T47D (cell line): ENCODE results near the gene PILRA.
"Not testable (repeated sequence)": the region's sequence is repeated elsewhere in the genome, so short reads cannot be mapped to it uniquely, and the experiment has no call there.

Source experiments
- DNase-seq, 2 experiments: peaks; one replicate each; pipeline versions ENCODE4 v3.0.0 to v3.0.0-alpha.2; 2011 to 2012; ENCODE audit warnings: low read depth in 1 of 2, low spot score in 1 of 2
- JUND ChIP-seq: IDR thresholded peaks from 2 replicates; pipeline ENCODE4 v1.6.1; 2012; ENCODE audit warnings: low read depth
- in situ Hi-C: cut with HindIII; loops from 2 replicates; pipeline ENCODE4 v1.10.0; 2016; ENCODE audit warnings: low sequenced_read_pairs, low pct_unique_long_range_greater_than_20kb

The PILRA gene

DNA sequence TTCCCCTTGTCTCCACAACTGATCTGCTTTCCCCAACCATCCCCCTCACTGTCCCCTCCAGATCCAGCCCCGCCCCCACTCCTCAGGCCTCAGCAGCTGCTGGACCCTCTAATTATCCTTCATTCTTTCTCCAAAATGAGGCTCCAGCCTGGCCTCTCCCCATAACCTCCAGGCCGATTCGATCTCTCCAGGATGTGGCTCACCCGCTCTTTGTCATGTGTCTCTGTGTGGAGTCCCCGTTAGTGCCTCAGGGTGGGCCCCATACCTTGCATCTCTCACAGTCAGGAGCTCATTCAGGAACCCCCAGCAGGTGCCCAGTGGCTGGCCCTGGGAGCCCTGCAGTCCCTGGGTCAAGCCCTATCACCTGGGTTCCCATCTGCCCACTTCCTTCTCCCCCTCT, 1.3 kb downstream of the PILRA start:
- no peak for DNase-seq
- in situ Hi-C loops: no loop called here
- no peak for TF ChIP-seq JUND

DNA sequence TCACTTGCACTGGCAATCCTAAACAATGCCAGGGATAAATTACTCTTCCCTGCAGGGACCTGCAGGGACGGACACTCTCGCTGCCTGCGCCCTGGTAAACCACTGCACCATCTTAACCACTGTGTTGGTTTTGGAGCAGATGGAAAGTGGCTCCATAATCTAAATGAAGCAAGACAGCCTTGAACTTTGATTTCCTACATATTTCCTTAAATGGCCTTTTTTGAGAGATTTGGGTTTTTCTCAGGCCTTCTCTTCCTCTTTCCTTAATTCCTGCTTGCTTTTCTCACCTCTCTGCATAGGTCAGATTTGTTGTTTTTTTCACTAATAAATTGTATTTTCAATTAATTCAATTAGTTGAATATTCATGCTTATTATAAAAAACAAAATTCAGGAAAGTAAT, 2.8 kb downstream of the PILRA start:
- TF ChIP-seq JUND: no peak
- no peak for DNase-seq
- in situ Hi-C loops: no loop called here

DNA sequence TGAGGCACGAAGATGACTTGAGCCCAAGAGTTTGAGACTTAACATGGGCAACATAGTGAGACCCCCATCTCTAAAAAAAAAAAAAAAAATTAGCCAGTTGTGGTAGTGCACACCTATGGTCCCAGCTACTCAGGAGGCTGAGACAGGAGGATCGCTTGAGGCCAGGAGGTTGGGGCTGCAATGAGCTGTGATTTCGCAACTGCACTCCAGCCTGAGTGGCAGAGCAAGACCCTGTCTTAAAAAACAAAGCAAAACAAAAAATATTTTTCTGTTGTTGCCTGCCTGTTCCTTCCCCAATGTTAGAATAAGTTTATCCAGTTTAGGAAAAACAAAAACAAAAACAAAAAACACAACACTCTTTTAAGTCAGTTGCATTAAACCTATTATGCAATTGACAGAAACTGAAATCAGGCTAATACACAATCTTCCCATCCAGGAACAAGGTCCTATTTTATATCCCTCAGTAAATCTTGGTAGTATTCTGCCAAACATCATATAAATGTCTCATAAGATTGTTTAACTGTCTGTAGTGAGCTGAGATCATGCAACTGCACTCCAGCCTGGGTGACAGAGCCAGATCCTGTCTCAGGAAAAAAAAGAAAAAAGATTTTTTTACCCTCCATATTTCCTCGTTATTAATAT, 4.9 kb downstream of the PILRA start:
- DNase-seq: no peak
- in situ Hi-C loops: no loop called here
- TF ChIP-seq JUND: no peak

DNA sequence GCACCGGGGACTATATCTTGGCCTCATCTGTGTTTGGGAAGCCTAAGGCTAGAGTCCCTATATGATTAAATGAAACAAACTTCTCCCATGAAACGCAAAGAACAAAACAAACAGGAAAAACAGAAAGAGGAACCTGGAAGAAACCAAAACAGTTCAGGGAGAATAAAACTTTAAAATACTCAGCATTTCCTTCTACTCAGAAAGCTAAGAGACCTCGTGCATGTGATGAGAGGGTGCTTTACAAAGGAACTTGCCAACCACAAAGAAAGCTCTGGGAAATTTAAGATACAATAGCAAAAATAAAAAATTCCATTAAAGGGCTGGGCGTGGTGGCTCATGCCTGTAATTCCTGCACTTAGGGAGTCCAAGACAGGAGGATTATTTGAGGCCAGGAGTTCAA, 6.9 kb downstream of the PILRA start:
- no peak for DNase-seq
- no peak for TF ChIP-seq JUND
- in situ Hi-C loops: no loop called here

DNA sequence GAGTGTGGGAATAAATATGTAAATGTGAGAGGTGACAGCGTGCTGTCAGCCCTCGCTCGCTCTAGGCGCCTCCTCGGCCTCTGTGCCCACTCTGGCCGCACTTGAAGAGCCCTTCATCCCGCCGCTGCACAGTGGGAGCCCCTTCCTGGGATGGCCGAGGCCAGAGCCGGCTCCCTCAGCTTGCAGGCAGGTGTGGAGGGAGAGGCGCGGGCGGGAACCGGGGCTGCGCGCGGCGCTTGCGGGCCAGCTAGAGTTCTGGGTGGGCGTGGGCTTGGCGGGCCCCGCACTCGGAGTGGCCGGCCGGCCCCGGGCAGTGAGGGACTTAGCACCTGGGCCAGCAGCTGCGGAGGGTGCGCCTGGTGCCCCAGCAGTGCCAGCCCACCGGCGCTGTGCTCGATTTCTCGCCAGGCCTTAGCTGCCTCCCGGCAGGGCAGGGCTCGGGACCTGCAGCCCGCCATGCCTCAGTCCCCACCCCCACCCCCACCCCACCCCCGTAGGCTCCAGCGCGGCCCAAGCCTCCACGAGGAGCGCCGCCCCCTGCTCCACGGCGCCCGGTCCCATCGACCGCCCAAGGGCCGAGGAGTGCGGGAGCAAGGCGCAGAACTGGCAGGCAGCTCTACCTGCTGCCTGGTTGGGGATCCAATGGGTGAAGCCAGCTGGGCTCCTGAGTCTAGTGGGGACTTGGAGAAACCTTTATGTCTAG, 8.4 kb downstream of the PILRA start:
- in situ Hi-C loops, DNase-seq: not testable (repeated sequence)

DNA sequence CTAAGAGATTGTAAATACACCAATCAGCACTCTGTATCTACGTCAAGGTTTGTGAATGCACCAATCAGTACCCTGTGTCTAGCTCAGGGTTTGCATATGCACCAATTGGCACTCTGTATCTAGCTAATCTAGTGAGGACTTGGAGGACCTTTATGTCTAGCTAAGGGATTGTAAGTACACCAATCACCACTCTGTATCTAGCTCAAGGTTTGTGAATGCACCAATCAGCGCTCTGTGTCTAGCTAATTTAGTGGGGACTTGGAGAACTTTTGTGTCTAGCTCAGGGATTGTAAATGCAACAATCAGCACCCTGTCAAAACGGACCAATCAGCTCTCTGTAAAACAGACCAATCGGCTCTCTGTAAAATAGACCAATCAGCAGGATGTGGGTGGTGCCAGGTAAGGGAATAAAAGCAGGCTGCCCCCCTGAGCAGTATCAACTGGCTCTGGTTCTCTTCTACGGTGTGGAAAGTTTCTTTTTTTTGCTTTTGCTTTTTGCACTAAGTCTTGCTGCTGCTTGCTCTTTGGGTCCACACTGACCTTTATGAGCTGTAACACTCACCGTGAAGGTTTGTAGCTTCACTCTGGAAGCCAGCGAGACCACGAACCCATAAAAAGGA, 9.1 kb downstream of the PILRA start:
- DNase-seq, in situ Hi-C loops: not testable (repeated sequence)

DNA sequence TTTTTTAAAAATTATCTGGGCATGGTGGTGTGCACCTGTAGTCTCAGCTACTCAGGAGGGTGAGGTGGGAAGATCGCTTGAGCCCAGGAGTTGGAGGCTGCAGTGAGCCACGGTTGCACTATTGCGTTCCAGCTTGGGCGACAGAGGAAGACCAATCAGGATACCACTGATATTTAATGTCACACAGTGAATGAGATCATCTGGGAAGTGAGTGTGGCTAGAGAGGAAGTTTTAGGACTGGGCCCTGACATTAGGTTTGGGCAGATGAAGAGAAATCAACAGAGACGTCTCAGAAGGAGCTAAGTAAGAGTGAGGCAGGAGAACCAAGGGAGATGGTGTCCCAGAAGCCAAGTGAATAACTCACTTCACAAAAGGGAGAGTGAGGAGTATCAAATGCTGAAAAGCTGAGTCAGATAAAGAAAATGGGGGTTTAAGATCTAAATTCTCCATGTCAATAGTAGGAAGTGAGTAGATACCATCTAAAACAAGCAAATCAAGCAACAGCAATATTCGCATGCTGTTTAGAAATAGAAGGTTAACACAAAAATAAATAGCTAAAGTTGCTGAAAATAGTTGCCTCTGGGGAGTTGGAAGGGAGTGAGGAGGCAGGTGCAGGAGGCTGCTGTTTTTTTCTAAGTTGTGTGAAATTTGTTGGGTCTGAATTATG, 11.5 kb downstream of the PILRA start:
- in situ Hi-C loops: no loop called here
- TF ChIP-seq JUND: no peak
- no peak for DNase-seq

DNA sequence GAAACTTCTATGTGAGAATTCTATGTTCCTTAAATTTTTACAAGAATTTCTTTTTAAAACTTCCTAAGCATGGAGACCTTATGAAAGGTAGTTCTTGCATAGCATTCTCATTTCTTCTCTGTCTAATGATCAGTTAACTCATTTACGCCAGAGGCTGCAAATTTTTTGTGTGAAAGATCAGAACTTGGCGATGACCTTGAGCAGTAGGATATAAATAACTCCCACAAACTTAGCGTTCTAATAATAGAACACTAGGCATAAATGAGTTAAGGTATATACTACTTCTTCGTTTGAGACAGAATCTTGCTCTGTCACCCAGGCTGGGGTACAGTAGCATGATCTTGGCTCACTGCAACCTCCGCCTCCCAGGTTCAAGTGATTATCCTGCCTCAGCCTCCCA, 13.7 kb downstream of the PILRA start:
- in situ Hi-C loops: no loop called here
- no peak for DNase-seq
- TF ChIP-seq JUND: no peak

DNA sequence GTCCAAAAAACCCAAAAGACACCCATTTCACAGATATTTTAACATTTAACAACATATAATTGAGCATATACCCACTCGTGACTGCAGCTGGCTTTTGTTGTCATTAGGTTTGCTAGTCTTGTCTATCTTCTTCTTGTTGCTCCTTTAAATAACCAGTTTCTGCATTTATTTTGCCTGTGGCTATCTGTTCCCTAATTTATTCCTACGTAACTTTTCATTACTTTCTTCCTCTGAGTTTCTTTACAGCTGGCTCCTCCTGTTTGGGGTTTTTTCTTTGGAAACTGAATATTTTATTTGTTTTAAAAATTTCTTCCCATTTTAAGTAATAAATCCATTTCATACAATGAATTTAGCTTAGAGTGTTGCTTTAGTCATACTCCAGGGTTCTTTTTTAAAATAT, 14.4 kb downstream of the PILRA start:
- in situ Hi-C loops: no loop called here
- TF ChIP-seq JUND: no peak
- no peak for DNase-seq

DNA sequence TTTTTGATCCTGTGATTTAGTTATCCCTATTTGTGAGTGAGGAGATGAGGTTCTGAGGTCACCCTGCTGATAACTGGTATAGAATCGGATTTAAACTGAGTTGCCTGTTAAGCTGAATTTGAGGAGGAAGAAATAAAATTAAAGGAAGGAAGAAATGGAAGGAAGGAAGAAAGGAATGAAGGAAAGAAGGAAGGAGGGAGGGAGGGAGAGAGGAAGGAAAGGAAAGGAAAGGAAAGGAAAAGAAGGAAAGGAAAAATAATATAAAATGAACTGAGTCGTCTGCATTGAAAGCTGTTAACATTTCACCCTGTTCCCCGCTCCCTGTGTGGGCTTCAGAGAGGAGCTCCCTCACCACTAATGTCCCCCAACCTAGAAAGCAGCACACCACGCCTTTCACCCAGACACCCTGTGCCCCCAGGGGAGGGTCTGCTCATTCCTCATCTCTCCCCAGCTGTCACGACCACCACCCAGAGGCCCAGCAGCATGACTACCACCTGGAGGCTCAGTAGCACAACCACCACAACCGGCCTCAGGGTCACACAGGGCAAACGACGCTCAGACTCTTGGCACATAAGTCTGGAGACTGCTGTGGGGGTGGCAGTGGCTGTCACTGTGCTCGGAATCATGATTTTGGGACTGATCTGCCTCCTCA, 16.3 kb downstream of the PILRA start:
- no peak for DNase-seq
- no peak for TF ChIP-seq JUND
- in situ Hi-C loops: no loop called here

DNA sequence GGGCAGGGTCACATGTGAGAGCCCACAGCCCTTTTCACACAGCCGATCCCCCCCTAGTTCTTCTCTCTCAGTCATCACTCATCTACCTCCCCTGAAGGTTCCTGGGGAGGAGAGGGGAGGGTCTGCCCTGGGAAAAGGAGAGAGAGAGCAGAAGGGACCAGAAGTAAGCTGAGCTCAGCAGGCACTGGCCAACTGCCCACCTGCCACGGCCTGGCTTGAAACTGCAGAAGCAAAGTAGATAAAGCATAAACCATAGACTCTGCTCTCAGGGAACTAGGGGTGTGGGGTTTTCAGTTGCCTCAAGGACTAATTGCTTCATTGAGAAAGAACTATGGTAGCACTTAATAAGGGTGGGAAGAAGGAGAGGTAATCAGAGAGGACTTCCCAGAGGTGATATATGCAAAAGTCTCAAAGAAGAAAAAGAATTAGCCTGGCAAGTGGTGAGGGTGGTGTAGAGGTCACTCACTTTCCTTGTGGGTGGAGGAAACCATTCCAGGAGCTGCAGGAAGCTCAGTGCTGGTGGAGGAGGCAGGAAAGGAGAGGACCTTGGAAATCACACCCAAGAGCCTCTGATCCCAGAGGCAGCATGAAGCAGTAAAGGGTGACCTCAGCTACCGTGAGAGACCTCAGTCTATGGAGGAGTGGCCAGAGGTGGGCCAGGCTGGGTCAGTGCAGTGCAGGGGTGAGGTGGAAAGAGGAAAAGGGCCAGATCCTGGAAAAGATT, 17.2 kb downstream of the PILRA start:
- no peak for TF ChIP-seq JUND
- in situ Hi-C loops: no loop called here
- no peak for DNase-seq

DNA sequence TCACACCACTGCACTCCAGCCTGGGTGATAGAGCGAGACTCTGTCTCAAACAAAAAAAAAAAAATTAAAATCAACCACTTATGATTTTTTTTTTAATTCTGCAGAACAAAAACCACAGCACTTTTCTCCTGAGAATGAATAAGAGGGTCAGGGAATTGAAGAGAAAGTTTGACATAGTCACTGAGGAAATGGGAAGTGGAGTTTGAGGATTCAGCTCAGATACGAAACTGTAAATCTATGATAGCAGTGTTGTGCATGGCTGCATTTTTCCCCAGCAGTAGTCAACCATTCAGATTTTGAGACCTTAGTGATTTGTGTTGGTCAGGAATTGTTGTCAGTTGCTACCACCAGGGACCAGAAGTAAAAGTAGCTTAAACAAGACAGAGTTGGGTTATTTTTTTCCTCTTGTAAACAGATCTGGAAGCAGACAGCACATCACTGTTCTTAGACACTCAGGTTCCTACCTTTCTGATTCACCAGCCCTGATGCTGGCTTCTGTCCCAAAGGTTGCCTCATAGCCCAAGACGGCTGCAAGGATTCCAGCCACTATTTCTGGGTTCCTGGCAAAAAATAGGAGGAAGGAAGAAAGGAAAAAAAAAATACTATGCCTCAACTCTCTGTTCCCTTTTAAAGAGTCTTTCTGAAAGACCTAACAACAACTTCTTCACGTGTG, 20.1 kb downstream of the PILRA start:
- TF ChIP-seq JUND: no peak
- in situ Hi-C loops: no loop called here
- DNase-seq: no peak
